K562 (cell line): ENCODE measurements around the gene CRELD2. TPM values are rescaled to one million over a fixed set of nuclear protein-coding genes. Genes with fewer than 3 reads are reported as not detected.
A peak's percentile ranks its signal among the peaks of the same experiment; 100 is the strongest.

Source experiments
- BHLHE40 ChIP-seq: IDR thresholded peaks from 2 replicates; pipeline ENCODE4 v1.6.1; 2011; ENCODE audit warnings: low read length, improper control_type of control experiment
- CBFA2T3 ChIP-seq: fragments of 450-650 bp; IDR thresholded peaks from 2 replicates; pipeline ENCODE4 v1.6.1; 2017
- CREBBP ChIP-seq: IDR thresholded peaks from one replicate; pipeline ENCODE4 v1.6.1; 2012; ENCODE audit warnings: low read depth, mild to moderate bottlenecking, control low read depth, inconsistent platforms, low read length
- DPF2 ChIP-seq: fragments of 450-650 bp; IDR thresholded peaks from 2 replicates; pipeline ENCODE4 v1.6.1; 2016
- HOMEZ ChIP-seq: fragments of 250-450 bp; sonication (Bioruptor Pico); IDR thresholded peaks from 2 replicates; pipeline ENCODE4 v1.4.0; 2020; ENCODE audit warnings: mild to moderate bottlenecking, moderate library complexity
- ILK ChIP-seq: fragments of 450-650 bp; IDR thresholded peaks from 2 replicates; pipeline ENCODE4 v1.6.1; 2016; ENCODE audit warnings: missing genetic modification characterization, low read depth, mild to moderate bottlenecking, missing compliant biosample characterization, moderate library complexity, borderline replicate concordance
- KDM4B ChIP-seq, 2 experiments: fragments of 450-650 bp in 1 of 2; sonication (generic) in 1 of 2; IDR thresholded peaks; 2 replicates each; pipeline ENCODE4 v1.6.1; 2016 to 2017; ENCODE audit warnings: borderline replicate concordance in 2 of 2, antibody characterized with exemption in 1 of 2, low read depth in 1 of 2, mild to moderate bottlenecking in 1 of 2
- L3MBTL2 ChIP-seq: fragments of 450-650 bp; IDR thresholded peaks from 2 replicates; pipeline ENCODE4 v1.6.1; 2016; ENCODE audit warnings: mild to moderate bottlenecking, moderate library complexity
- LEF1 ChIP-seq: fragments of 450-650 bp; IDR thresholded peaks from 2 replicates; pipeline ENCODE4 v1.6.1; 2016; ENCODE audit warnings: mild to moderate bottlenecking
- MITF ChIP-seq: IDR thresholded peaks from 2 replicates; pipeline ENCODE4 v1.6.1; 2014; ENCODE audit warnings: antibody characterized with exemption
- MYC ChIP-seq, 2 experiments: fragments of 250-450 bp in 1 of 2; sonication (Bioruptor Pico) in 1 of 2; IDR thresholded peaks; 2 replicates each; pipeline versions ENCODE4 v1.5.1 to v1.6.1; 2012 to 2021; ENCODE audit warnings: low read depth in 2 of 2, borderline replicate concordance in 1 of 2, improper control_type of control experiment in 1 of 2, low read length in 1 of 2, mild to moderate bottlenecking in 1 of 2, moderate library complexity in 1 of 2
- NCOA6 ChIP-seq: fragments of 450-650 bp; IDR thresholded peaks from 2 replicates; pipeline ENCODE4 v1.6.1; 2017; ENCODE audit warnings: mild to moderate bottlenecking
- POLR2B ChIP-seq: fragments of 450-650 bp; IDR thresholded peaks from 2 replicates; pipeline ENCODE4 v1.6.1; 2018; ENCODE audit warnings: low read depth; ENCODE audit not compliant: partially characterized antibody
- POLR2H ChIP-seq: IDR thresholded peaks from 2 replicates; pipeline ENCODE4 v1.6.1; 2016; ENCODE audit warnings: missing genetic modification characterization, low read depth, mild to moderate bottlenecking, control low read depth, missing compliant biosample characterization, moderate library complexity
- RAD21 ChIP-seq, 2 experiments: fragments of 250-450 bp in 1 of 2; fragments of 450-650 bp in 1 of 2; sonication (Bioruptor Pico) in 1 of 2; formaldehyde crosslinking in 1 of 2; IDR thresholded peaks in 1 of 2; conservative IDR thresholded peaks in 1 of 2; 2 replicates each; pipeline versions ENCODE4 v1.4.0 to v1.8.0; 2020 to 2022; ENCODE audit warnings: mild to moderate bottlenecking in 2 of 2, moderate library complexity in 1 of 2
- RBM25 ChIP-seq: fragments of 200-400 bp; formaldehyde crosslinking; IDR thresholded peaks from 2 replicates; pipeline ENCODE4 v1.6.1; 2018; ENCODE audit warnings: low read length, low read depth, moderate library complexity; ENCODE audit not compliant: severe bottlenecking
- RNF2 ChIP-seq: sonication (generic); IDR thresholded peaks from 2 replicates; pipeline ENCODE4 v1.6.1; 2016
- TBP ChIP-seq: optimal IDR thresholded peaks from 2 replicates; pipeline ENCODE3; 2011; ENCODE audit warnings: low read depth, low read length, improper control_type of control experiment
- TEAD2 ChIP-seq: fragments of 450-650 bp; IDR thresholded peaks from 2 replicates; pipeline ENCODE4 v1.6.1; 2016; ENCODE audit warnings: missing genetic modification characterization, control low read depth, missing compliant biosample characterization
- TRIM25 ChIP-seq: fragments of 450-650 bp; IDR thresholded peaks from 2 replicates; pipeline ENCODE4 v1.7.0; 2016; ENCODE audit warnings: borderline replicate concordance
- XRCC5 ChIP-seq: fragments of 200-400 bp; formaldehyde crosslinking; IDR thresholded peaks from 2 replicates; pipeline ENCODE4 v1.6.1; 2017; ENCODE audit warnings: low read depth, mild to moderate bottlenecking, low read length
- ZNF232 ChIP-seq: sonication (generic); formaldehyde crosslinking; IDR thresholded peaks from 2 replicates; pipeline ENCODE4 v1.8.0; 2022; ENCODE audit warnings: mild to moderate bottlenecking, missing genetic modification reagents
- ZNF444 ChIP-seq: fragments of 250-450 bp; sonication (Bioruptor Pico); IDR thresholded peaks from 2 replicates; pipeline ENCODE4 v1.4.0; 2020; ENCODE audit warnings: mild to moderate bottlenecking, moderate library complexity
- ZNF551 ChIP-seq: fragments of 250-450 bp; sonication (Bioruptor Pico); IDR thresholded peaks from 2 replicates; pipeline ENCODE4 v1.5.0; 2021; ENCODE audit warnings: mild to moderate bottlenecking, moderate library complexity
- ZNF561 ChIP-seq: fragments of 450-650 bp; formaldehyde crosslinking; conservative IDR thresholded peaks from 2 replicates; pipeline ENCODE4 v1.4.0; 2020; ENCODE audit warnings: mild to moderate bottlenecking, moderate library complexity
- ZNF589 ChIP-seq: fragments of 200-800 bp; sonication (Bioruptor generic); IDR thresholded peaks from 2 replicates; pipeline ENCODE4 v1.6.1; 2016; ENCODE audit warnings: low read depth, missing genetic modification characterization, missing compliant biosample characterization
- polyA plus RNA-seq, 8 experiments: library from polyadenylated mRNA; depleted of rRNA in 4 of 8; stranded (reverse) in 5 of 8; unstranded in 3 of 8; fragments of >200 nt; fragmentation: Nextera tagmentation in 2 of 8; fragmentation: Illumina TruSeq in 1 of 8; extraction: Ambion mirVana in 2 of 8; extraction: Trizol in 1 of 8; gene quantifications; 2 replicates each; pipeline versions ENCODE4 v1.2.1 to v1.2.3, GENCODE V29; 2011 to 2014; ENCODE audit warnings: inconsistent platforms in 1 of 8, missing spikeins in 1 of 8
- total RNA-seq, 7 experiments: library from RNA; depleted of rRNA in 6 of 7; stranded (reverse); fragments of >200 nt in 6 of 7; fragmentation: Illumina TruSeq in 2 of 7; extraction: Trizol in 2 of 7; gene quantifications; 2 replicates each; pipeline versions ENCODE4 v1.2.1 to v1.2.3, GENCODE V29; 2011 to 2021; ENCODE audit warnings: low replicate concordance in 1 of 7

The CRELD2 gene
- total and polyA plus RNA-seq, 9 of the 15 experiments (the other 6 are each of a cell fraction or from before 2014, with no cell fraction given), result 0.96 to 25.3 (median 8.8) TPM

GRCh38 chr22:49970528-49971231, 52.2 kb downstream of the CRELD2 start (continued):
- TF ChIP-seq HOMEZ (CRISPR knock-in tag) (no peak), MITF (peak; percentile 98), TEAD2 (tag) (no peak), ZNF232 (no peak), MYC (IDR thresholded peaks at IDR 0.05; ENCODE audit: low read depth, low read length) (peak; percentile 95), MYC (CRISPR knock-in tag; IDR thresholded peaks at IDR 0.05; ENCODE audit: borderline replicate concordance, low read depth) (peak; percentile 56; the same call in 1 of the 2 replicates), XRCC5 (no peak), POLR2H (tag) (peak; percentile 47; the same call in 1 of the 2 replicates), TRIM25 (no peak), KDM4B (IDR thresholded peaks at IDR 0.05; ENCODE audit: borderline replicate concordance in 2 of 2, low read depth in 1 of 2) (no peak; a peak in 1 of 4 replicates), LEF1 (peak; percentile 85), POLR2B (peak; percentile 42), ZNF551 (CRISPR knock-in tag) (no peak), ZNF589 (CRISPR knock-in tag) (no peak), BHLHE40 (peak; percentile 99), RBM25 (no peak), RNF2 (peak; percentile 87), L3MBTL2 (peak; percentile 82), ZNF561 (no peak), DPF2 (peak; percentile 85), ZNF444 (CRISPR knock-in tag) (no peak), CBFA2T3 (no peak), CREBBP (no peak), NCOA6 (no peak), RAD21 (CRISPR knock-in tag; conservative IDR thresholded peaks at IDR 0.05 in 1 of 2, IDR thresholded peaks at IDR 0.05 in 1 of 2) (0 out of 4 replicates have a peak, but pooled peaks of 1 of the 2 experiments have one; percentile 11), ILK (tag) (no peak), TBP (peak; percentile 52)
